ENCODE data around the gene TMEM120B.

The TMEM120B gene

GRCh38 chr12:121806009-121806545 is 93.5 kb downstream of the TMEM120B start:
- no peak for DNase-seq

GRCh38 chr12:121806546-121807423 is 94.2 kb downstream of the TMEM120B start:
- no peak for DNase-seq

- DNase-seq, result no peak
These were observed 95.2 kb downstream of the TMEM120B start for GRCh38 chr12:121807642-121808347.

GRCh38 chr12:121808623-121809022 is 96.1 kb downstream of the TMEM120B start:
- no peak for DNase-seq

- no peak for DNase-seq
These were observed 97.2 kb downstream of the TMEM120B start for GRCh38 chr12:121809712-121810116.

GRCh38 chr12:121810234-121810817 is 97.8 kb downstream of the TMEM120B start:
- DNase-seq, result no peak

GRCh38 chr12:121810833-121811433 is 98.4 kb downstream of the TMEM120B start:
- no peak for DNase-seq

- peak; percentile 73 for DNase-seq
These were observed 99.1 kb downstream of the TMEM120B start for GRCh38 chr12:121811434-121812319.

- peak; percentile 67 for DNase-seq
These were observed 99.8 kb downstream of the TMEM120B start for GRCh38 chr12:121812320-121812871.

GRCh38 chr12:121812921-121813896 is 100.7 kb downstream of the TMEM120B start:
- DNase-seq, result no peak

- DNase-seq, result no peak
These were observed 101.4 kb downstream of the TMEM120B start for GRCh38 chr12:121813951-121814350.

GRCh38 chr12:121814429-121815119 is 102.0 kb downstream of the TMEM120B start:
- DNase-seq, result no peak

GRCh38 chr12:121815263-121815662 is 102.7 kb downstream of the TMEM120B start:
- no peak for DNase-seq

- DNase-seq, result no peak
These were observed 104.5 kb downstream of the TMEM120B start for GRCh38 chr12:121816925-121817647.

- no peak for DNase-seq
These were observed 105.1 kb downstream of the TMEM120B start for GRCh38 chr12:121817648-121818043.

GRCh38 chr12:121819212-121819949 is 106.8 kb downstream of the TMEM120B start:
- DNase-seq, result no peak

GRCh38 chr12:121820056-121820455 is 107.5 kb downstream of the TMEM120B start:
- DNase-seq, result no peak

- DNase-seq, result no peak
These were observed 110.0 kb downstream of the TMEM120B start for GRCh38 chr12:121822393-121823100.
